ENCODE results near the gene SPOCK2. TPM values are rescaled to one million over a fixed set of nuclear protein-coding genes. Genes with fewer than 3 reads are reported as not detected.
A peak's percentile ranks its signal among the peaks of the same experiment; 100 is the strongest.
"Not testable (repeated sequence)": the region's sequence is repeated elsewhere in the genome, so short reads cannot be mapped to it uniquely, and the experiment has no call there.

SPOCK2 gene
- total and polyA plus RNA-seq, 4 donors: 79.7 to 312 (median 241) TPM

DNA sequence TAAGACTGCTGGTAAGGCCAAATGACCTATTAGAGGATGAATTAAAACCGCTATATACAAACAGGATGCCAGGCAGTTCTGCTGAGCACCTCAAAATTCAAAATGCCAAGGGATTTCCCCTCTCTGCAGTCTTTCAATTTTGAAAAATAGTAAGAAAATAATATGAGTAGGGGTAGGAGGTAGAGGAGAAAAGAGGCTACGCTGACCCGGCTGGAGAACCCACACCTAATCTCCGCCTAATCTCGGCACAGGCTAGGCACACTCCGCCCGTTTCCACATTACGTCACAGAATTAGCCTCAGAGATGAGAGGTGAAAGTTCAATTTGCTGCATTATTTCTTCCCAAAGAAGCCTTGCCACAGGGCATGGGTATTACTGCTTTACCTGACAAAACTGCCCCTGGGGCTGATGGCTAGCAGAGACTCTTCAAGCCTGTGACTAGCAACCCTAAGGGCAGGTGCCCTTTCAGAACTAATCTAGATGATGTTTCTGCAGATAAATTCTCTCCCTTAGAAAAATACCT lies 21.3 kb upstream of the SPOCK2 start:
- Histone ChIP-seq H3K36me3 (ENCODE audit: control insufficient read depth, insufficient read depth, low read length) (peaks cover 4% of the 10 kb centered on the region), H3K27ac (ENCODE audit: low read depth, low read length) (no peak overlapping the region)
- 89% methylated on average over 5 of the region's 8 CpGs for WGBS (ENCODE audit: insufficient coverage)

DNA sequence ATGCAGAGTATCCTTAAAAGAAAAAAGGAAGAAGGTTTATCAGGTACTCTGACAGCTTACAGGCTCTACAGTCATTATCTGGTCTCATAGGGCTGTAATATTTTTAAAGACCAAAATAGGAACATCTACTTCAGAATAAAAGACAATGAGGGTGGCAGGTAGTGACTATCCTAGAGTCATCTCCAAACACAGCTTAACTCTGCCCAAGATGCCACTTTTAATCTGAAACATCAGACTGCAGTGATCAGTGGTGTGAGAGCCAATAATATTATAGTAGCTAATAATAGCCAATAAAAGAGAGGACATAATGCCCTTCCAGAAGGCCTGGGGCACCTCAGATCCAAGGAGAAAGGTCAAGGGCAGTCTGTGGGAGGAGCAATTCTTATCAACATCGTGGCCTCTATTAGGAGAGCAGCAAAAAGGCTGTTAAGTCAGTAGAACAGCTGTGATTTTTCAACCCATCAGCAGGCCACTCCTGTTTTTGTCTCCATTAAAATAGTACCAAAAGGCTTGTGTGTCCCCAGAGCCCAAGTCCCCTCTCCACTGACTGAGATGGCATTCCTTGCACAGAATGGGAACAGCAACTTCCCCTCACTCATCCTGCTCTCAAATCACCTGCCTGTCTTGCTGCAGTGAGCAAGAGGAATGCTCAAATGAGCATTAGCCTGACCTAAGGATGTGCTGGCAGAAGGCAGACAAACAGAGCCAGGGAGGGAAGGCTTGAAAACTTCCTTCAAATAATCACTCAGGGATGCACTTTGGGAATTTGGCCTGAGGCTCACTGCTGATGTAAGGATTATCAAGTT lies 20.7 kb upstream of the SPOCK2 start:
- Histone ChIP-seq H3K36me3 (ENCODE audit: control insufficient read depth, insufficient read depth, low read length) (peaks cover 4% of the 10 kb centered on the region), H3K9me3 (ENCODE audit: control insufficient read depth, insufficient read depth, low read length) (no peaks in the 10 kb centered on the region), H3K4me3 (ENCODE audit: low read depth, low read length) (no peak overlapping the region), H3K4me1 (ENCODE audit: control insufficient read depth, insufficient read depth, low read length) (peaks cover 16% of the 10 kb centered on the region), H3K27ac (ENCODE audit: low read depth, low read length) (peak overlapping the region; percentile 30), H3K27me3 (ENCODE audit: control insufficient read depth, insufficient read depth, low read length) (no peaks in the 10 kb centered on the region)
- peak in 1 of 6 donors; percentile 72 for DNase-seq (ENCODE audit: low read depth in 4 of 6, low spot score in 6 of 6)
- WGBS (ENCODE audit: insufficient coverage): 11% methylated on average over 1 of the region's 1 CpG

More for the DNA sequence above, 21.3 kb upstream of the SPOCK2 start:
- Histone ChIP-seq H3K9me3 (ENCODE audit: control insufficient read depth, insufficient read depth, low read length) (no peaks in the 10 kb centered on the region), H3K27me3 (ENCODE audit: control insufficient read depth, insufficient read depth, low read length) (no peaks in the 10 kb centered on the region), H3K4me1 (ENCODE audit: control insufficient read depth, insufficient read depth, low read length) (peaks cover 16% of the 10 kb centered on the region), H3K4me3 (ENCODE audit: low read depth, low read length) (no peak overlapping the region)
- DNase-seq (ENCODE audit: low read depth in 4 of 6, low spot score in 6 of 6): no peak

- not testable (repeated sequence) for DNase-seq (ENCODE audit: low read depth in 4 of 6, low spot score in 6 of 6); H3K9me3 ChIP-seq (ENCODE audit: control insufficient read depth, insufficient read depth, low read length); H3K4me3 ChIP-seq (ENCODE audit: low read depth, low read length); H3K27me3 ChIP-seq (ENCODE audit: control insufficient read depth, insufficient read depth, low read length); H3K27ac ChIP-seq (ENCODE audit: low read depth, low read length); H3K36me3 ChIP-seq (ENCODE audit: control insufficient read depth, insufficient read depth, low read length)
- 100% methylated on average over 2 of the region's 3 CpGs for WGBS (ENCODE audit: insufficient coverage)
- peaks cover 16% of the 10 kb centered on the region for H3K4me1 ChIP-seq (ENCODE audit: control insufficient read depth, insufficient read depth, low read length)
These were observed 19.6 kb upstream of the SPOCK2 start for GRCh38 chr10:72108004-72108370.

- Histone ChIP-seq H3K36me3 (ENCODE audit: control insufficient read depth, insufficient read depth, low read length) (peaks cover 7% of the 10 kb centered on the region), H3K27ac (ENCODE audit: low read depth, low read length) (no peak overlapping the region), H3K4me1 (ENCODE audit: control insufficient read depth, insufficient read depth, low read length) (peaks cover 16% of the 10 kb centered on the region), H3K27me3 (ENCODE audit: control insufficient read depth, insufficient read depth, low read length) (no peaks in the 10 kb centered on the region), H3K9me3 (ENCODE audit: control insufficient read depth, insufficient read depth, low read length) (no peaks in the 10 kb centered on the region), H3K4me3 (ENCODE audit: low read depth, low read length) (no peak overlapping the region)
- WGBS (ENCODE audit: insufficient coverage): no CpG with 5 or more reads among the region's 3 CpGs
- no peak for DNase-seq (ENCODE audit: low read depth in 4 of 6, low spot score in 6 of 6)
These were observed 19.1 kb upstream of the SPOCK2 start for GRCh38 chr10:72107325-72108003.

DNA sequence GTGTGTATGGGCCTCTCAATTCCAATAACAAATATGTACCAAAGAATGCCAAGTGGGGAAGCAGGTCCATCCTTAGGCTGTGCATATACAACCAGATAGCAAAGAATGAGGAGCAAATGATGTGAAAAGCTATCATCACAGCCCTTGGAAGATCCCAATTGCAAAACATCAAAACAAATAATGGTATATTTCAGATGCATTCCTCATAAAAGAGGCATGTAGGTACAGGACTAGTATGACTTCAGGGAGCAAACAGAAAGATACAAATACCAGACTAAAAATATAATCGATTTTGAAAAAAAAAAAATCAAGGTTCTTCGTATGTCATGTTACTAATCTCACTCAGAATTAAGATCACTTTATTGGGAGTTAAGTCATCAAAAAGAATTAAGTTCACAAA lies 18.5 kb upstream of the SPOCK2 start:
- Histone ChIP-seq H3K4me3 (ENCODE audit: low read depth, low read length) (no peak overlapping the region), H3K27ac (ENCODE audit: low read depth, low read length) (peak overlapping the region; percentile 33), H3K9me3 (ENCODE audit: control insufficient read depth, insufficient read depth, low read length) (no peaks in the 10 kb centered on the region), H3K36me3 (ENCODE audit: control insufficient read depth, insufficient read depth, low read length) (peaks cover 7% of the 10 kb centered on the region), H3K27me3 (ENCODE audit: control insufficient read depth, insufficient read depth, low read length) (no peaks in the 10 kb centered on the region), H3K4me1 (ENCODE audit: control insufficient read depth, insufficient read depth, low read length) (peaks cover 16% of the 10 kb centered on the region)
- WGBS (ENCODE audit: insufficient coverage): no CpG with 5 or more reads among the region's 2 CpGs
- DNase-seq (ENCODE audit: low read depth in 4 of 6, low spot score in 6 of 6): no peak

- H3K27me3 ChIP-seq (ENCODE audit: control insufficient read depth, insufficient read depth, low read length): no peaks in the 10 kb centered on the region
- H3K4me1 ChIP-seq (ENCODE audit: control insufficient read depth, insufficient read depth, low read length): peaks cover 16% of the 10 kb centered on the region
- no peaks in the 10 kb centered on the region for H3K9me3 ChIP-seq (ENCODE audit: control insufficient read depth, insufficient read depth, low read length)
- peaks cover 13% of the 10 kb centered on the region for H3K36me3 ChIP-seq (ENCODE audit: control insufficient read depth, insufficient read depth, low read length)
- H3K4me3 ChIP-seq (ENCODE audit: low read depth, low read length): no peak overlapping the region
- no CpG with 5 or more reads among the region's 2 CpGs for WGBS (ENCODE audit: insufficient coverage)
- DNase-seq (ENCODE audit: low read depth in 4 of 6, low spot score in 6 of 6): no peak
- H3K27ac ChIP-seq (ENCODE audit: low read depth, low read length): peak overlapping the region; percentile 33
These were observed 18.0 kb upstream of the SPOCK2 start for GRCh38 chr10:72106154-72106849.

- H3K27ac ChIP-seq (ENCODE audit: low read depth, low read length): peak overlapping the region; percentile 25
These were observed 17.4 kb upstream of the SPOCK2 start for GRCh38 chr10:72105710-72106109.

GRCh38 chr10:72105098-72105475 lies 16.7 kb upstream of the SPOCK2 start:
- WGBS (ENCODE audit: insufficient coverage): 88% methylated on average over 7 of the region's 9 CpGs
- no peak for DNase-seq (ENCODE audit: low read depth in 4 of 6, low spot score in 6 of 6)
- Histone ChIP-seq H3K4me3 (ENCODE audit: low read depth, low read length) (no peak overlapping the region), H3K9me3 (ENCODE audit: control insufficient read depth, insufficient read depth, low read length) (no peaks in the 10 kb centered on the region), H3K27ac (ENCODE audit: low read depth, low read length) (peak overlapping the region; percentile 52), H3K4me1 (ENCODE audit: control insufficient read depth, insufficient read depth, low read length) (peaks cover 16% of the 10 kb centered on the region), H3K36me3 (ENCODE audit: control insufficient read depth, insufficient read depth, low read length) (peaks cover 19% of the 10 kb centered on the region), H3K27me3 (ENCODE audit: control insufficient read depth, insufficient read depth, low read length) (no peaks in the 10 kb centered on the region)

More at GRCh38 chr10:72105710-72106109, 17.4 kb upstream of the SPOCK2 start:
- WGBS (ENCODE audit: insufficient coverage): 53% methylated on average over 4 of the region's 5 CpGs
- Histone ChIP-seq H3K9me3 (ENCODE audit: control insufficient read depth, insufficient read depth, low read length) (no peaks in the 10 kb centered on the region), H3K36me3 (ENCODE audit: control insufficient read depth, insufficient read depth, low read length) (peaks cover 15% of the 10 kb centered on the region), H3K27me3 (ENCODE audit: control insufficient read depth, insufficient read depth, low read length) (no peaks in the 10 kb centered on the region), H3K4me3 (ENCODE audit: low read depth, low read length) (no peak overlapping the region), H3K4me1 (ENCODE audit: control insufficient read depth, insufficient read depth, low read length) (peaks cover 16% of the 10 kb centered on the region)
- peak in 1 of 6 donors; percentile 21 for DNase-seq (ENCODE audit: low read depth in 4 of 6, low spot score in 6 of 6)

DNA sequence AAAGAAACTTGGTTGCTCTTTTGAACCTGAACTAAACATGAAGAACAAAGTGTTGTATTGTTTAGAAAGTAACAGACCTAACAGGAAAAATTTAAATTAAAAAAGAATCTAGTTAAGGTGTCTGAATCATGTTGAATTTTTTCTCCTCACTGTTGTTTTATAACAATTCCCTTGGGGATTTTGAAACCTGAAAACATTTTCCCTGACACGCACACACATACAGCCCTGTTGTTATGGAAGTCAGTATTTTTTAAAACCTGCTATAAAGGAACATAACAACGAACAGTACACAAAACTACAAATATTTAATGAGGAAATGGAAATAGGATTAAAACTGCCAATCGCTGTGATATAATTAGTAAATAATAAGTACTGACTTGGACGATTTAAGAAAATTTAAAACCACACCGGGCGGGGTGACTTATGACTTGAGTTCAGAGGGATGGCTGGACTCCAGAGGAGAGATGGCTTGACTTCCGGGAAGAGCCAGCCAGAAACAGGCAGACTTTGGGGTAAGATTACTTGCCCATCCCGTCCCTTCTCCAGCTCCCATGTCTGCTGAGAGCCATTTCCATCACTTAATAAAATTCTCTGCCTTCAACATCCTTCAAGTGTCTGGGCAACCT lies 16.2 kb upstream of the SPOCK2 start:
- WGBS (ENCODE audit: insufficient coverage): 71% methylated on average over 6 of the region's 8 CpGs

More for the DNA sequence above, 16.2 kb upstream of the SPOCK2 start:
- no peak for DNase-seq (ENCODE audit: low read depth in 4 of 6, low spot score in 6 of 6)
- Histone ChIP-seq H3K9me3 (ENCODE audit: control insufficient read depth, insufficient read depth, low read length) (no peaks in the 10 kb centered on the region), H3K27me3 (ENCODE audit: control insufficient read depth, insufficient read depth, low read length) (no peaks in the 10 kb centered on the region), H3K4me1 (ENCODE audit: control insufficient read depth, insufficient read depth, low read length) (peaks cover 12% of the 10 kb centered on the region), H3K36me3 (ENCODE audit: control insufficient read depth, insufficient read depth, low read length) (peaks cover 22% of the 10 kb centered on the region), H3K27ac (ENCODE audit: low read depth, low read length) (peak overlapping the region; percentile 76), H3K4me3 (ENCODE audit: low read depth, low read length) (no peak overlapping the region)

All from spinal cord (tissue), 10 donors.